ENCODE results near the gene ABLIM2. TPM values are rescaled to one million over a fixed set of nuclear protein-coding genes. Genes with fewer than 3 reads are reported as not detected.
A peak's percentile ranks its signal among the peaks of the same experiment; 100 is the strongest.

ABLIM2 gene
- 10 to 100 TPM in 1 of 4 donors, 1 to 10 TPM in 3; 4.2 to 28.5 (median 8.7) TPM for total RNA-seq

- TF ChIP-seq POLR2A (IDR thresholded peaks at IDR 0.05; ENCODE audit: low read depth) (peak; percentile 74), EP300 (IDR thresholded peaks at IDR 0.05) (no peak), POLR2AphosphoS5 (IDR thresholded peaks at IDR 0.05) (peak; percentile 87 to 92), CTCF (IDR thresholded peaks at IDR 0.05) (peak in 1 of 3 experiments; percentile 23)
- Histone ChIP-seq H3K27me3 (peaks cover 0 to 9% (median 4%) of the 10 kb centered on the region in 4 donors), H3K4me1 (peaks cover 25 to 38% (median 29%) of the 10 kb centered on the region in 4 donors), H3K4me3 (peak within 1 kb of the TSS; percentile 75 to 80 (median 78)), H3K27ac (replicated peaks in 1 of 4) (peak within 1 kb of the TSS; percentile 61 to 71 (median 62)), H3K36me3 (no peaks in the 10 kb centered on the region), H3K9me3 (no peaks in the 10 kb centered on the region)
- intact Hi-C loops (cut with DNase I): loop anchor here (5.0 kb wide), 1 partner anchor 107 kb away; no protein-coding TSS in a partner anchor
- WGBS: no CpG with 5 or more reads among the region's 96 CpGs
- DNase-seq (ENCODE audit: extremely low spot score): peak; percentile 98
Measured at GRCh38 chr4:8158710-8159536, at the start of gene ABLIM2. Gene ABLIM2 (minus strand): TSS chr4:8158813. CDS start chr4:8158689, 124 bp downstream.

DNA sequence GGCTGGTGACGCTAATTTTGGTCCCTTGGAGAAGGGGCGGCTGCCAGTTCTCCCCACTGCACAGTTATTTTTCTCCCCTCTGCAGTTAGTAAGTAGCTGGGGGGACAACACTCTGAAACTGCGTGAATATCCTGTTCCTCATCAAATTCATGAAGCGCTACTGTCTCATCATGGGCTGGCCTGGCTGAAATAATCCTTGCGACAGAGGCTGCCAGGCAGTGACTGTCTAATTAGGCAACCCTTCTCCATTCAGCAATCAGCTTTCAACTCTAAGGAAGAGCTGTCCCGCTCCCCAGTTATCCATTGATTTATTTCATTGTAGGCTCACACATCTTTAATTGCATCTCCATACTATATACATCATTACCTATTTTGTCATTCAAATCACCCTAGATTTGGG lies 48.7 kb upstream of the ABLIM2 start:
- Histone ChIP-seq H3K27me3 (no peaks in the 10 kb centered on the region), H3K9me3 (no peaks in the 10 kb centered on the region), H3K27ac (replicated peaks in 1 of 4) (no peak overlapping the region), H3K36me3 (peaks cover 0 to 44% (median 2%) of the 10 kb centered on the region in 4 donors), H3K4me1 (peaks cover 0 to 7% (median 2%) of the 10 kb centered on the region in 4 donors), H3K4me3 (no peak overlapping the region)
- TF ChIP-seq CTCF (IDR thresholded peaks at IDR 0.05) (no peak), EP300 (IDR thresholded peaks at IDR 0.05) (no peak), POLR2AphosphoS5 (IDR thresholded peaks at IDR 0.05) (no peak), POLR2A (IDR thresholded peaks at IDR 0.05; ENCODE audit: low read depth) (no peak)
- 91% methylated on average over 6 of the region's 6 CpGs for WGBS
- DNase-seq (ENCODE audit: extremely low spot score): no peak
- intact Hi-C loops (cut with DNase I): no loop called here

GRCh38 chr4:8205749-8206611 lies 47.4 kb upstream of the ABLIM2 start:
- 68% methylated on average over 10 of the region's 26 CpGs for WGBS
- H3K4me3 ChIP-seq: no peak overlapping the region
- peaks cover 0 to 44% (median 2%) of the 10 kb centered on the region in 4 donors for H3K36me3 ChIP-seq
- H3K27ac ChIP-seq (replicated peaks in 1 of 4): no peak overlapping the region
- TF ChIP-seq POLR2AphosphoS5 (IDR thresholded peaks at IDR 0.05) (no peak), POLR2A (IDR thresholded peaks at IDR 0.05; ENCODE audit: low read depth) (no peak), CTCF (IDR thresholded peaks at IDR 0.05) (no peak), EP300 (IDR thresholded peaks at IDR 0.05) (no peak)
- peaks cover 5 to 20% (median 15%) of the 10 kb centered on the region in 4 donors for H3K4me1 ChIP-seq
- H3K27me3 ChIP-seq: no peaks in the 10 kb centered on the region
- intact Hi-C loops (cut with DNase I): no loop called here
- H3K9me3 ChIP-seq: no peaks in the 10 kb centered on the region
- DNase-seq (ENCODE audit: extremely low spot score): no peak

DNA sequence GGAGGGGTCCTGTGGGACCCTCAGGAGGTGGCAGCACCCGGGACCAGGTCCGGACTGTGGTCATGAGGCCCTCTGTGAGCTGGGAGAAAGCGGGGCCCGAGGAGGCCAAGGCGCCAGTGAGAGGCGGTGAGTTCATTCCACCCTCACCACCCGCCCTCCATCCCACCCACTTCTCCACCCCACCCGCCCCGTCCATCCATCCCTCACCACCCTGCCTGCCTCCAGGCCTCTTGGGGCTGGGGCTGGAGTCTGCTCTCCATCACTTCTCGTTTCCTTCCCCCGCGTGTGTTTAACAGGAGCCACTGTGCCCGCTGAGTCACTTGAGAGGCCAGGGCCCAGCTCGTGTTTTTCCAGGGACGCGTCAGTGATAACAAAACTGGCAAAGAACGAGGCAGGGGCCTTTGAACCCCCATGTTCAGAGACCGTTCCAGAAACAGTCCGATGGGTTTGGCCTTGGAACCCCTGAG lies 46.7 kb upstream of the ABLIM2 start:
- Histone ChIP-seq H3K27me3 (no peaks in the 10 kb centered on the region), H3K4me1 (peaks cover 7 to 25% (median 20%) of the 10 kb centered on the region in 4 donors), H3K4me3 (no peak overlapping the region), H3K36me3 (peaks cover 0 to 42% (median 2%) of the 10 kb centered on the region in 4 donors), H3K9me3 (no peaks in the 10 kb centered on the region), H3K27ac (replicated peaks in 1 of 4) (no peak overlapping the region)
- WGBS: 85% methylated on average over 11 of the region's 19 CpGs
- no peak for TF ChIP-seq POLR2AphosphoS5 (IDR thresholded peaks at IDR 0.05)
- TF ChIP-seq EP300 (IDR thresholded peaks at IDR 0.05): no peak
- TF ChIP-seq POLR2A (IDR thresholded peaks at IDR 0.05; ENCODE audit: low read depth): no peak
- TF ChIP-seq CTCF (IDR thresholded peaks at IDR 0.05): no peak
- no peak for DNase-seq (ENCODE audit: extremely low spot score)
- intact Hi-C loops (cut with DNase I): no loop called here
